Ascending aorta (tissue), 2 donors: ENCODE results near the gene TUBB3. TPM values are rescaled to one million over a fixed set of nuclear protein-coding genes. Genes with fewer than 3 reads are reported as not detected.

Experiments
- DNase-seq, 2 donors: peaks; one replicate each; pipeline ENCODE4 v3.0.0-alpha.2; 2019; ENCODE audit warnings: low spot score in 2 of 2
- H3K27ac ChIP-seq, 2 donors: fragments of 200-600 bp; sonication (generic); one replicate each; pipeline ENCODE4 v1.5.1; 2016 to 2017; ENCODE audit warnings: mild to moderate bottlenecking in 1 of 2
- H3K27me3 ChIP-seq: fragments of 200-600 bp; sonication (generic); one replicate; pipeline ENCODE4 v1.5.1; 2017
- H3K36me3 ChIP-seq, 2 donors: fragments of 200-600 bp; sonication (generic); one replicate each; pipeline ENCODE4 v1.5.1; 2016
- H3K4me1 ChIP-seq, 2 donors: fragments of 200-600 bp; sonication (generic); one replicate each; pipeline ENCODE4 v1.5.1; 2016 to 2017; ENCODE audit warnings: mild to moderate bottlenecking in 1 of 2
- H3K4me3 ChIP-seq, 2 donors: fragments of 200-600 bp; sonication (generic); one replicate each; pipeline ENCODE4 v1.5.1; 2016 to 2017; ENCODE audit warnings: mild to moderate bottlenecking in 1 of 2
- H3K9me3 ChIP-seq, 2 donors: fragments of 200-600 bp; sonication (generic); one replicate each; pipeline ENCODE4 v1.5.1; 2016
- intact Hi-C: fragments of 100-400 bp; cut with DNase I; formaldehyde crosslinking; loops from one replicate; pipeline ENCODE4 v1.15.1; 2023
- total RNA-seq: library from RNA; depleted of rRNA; stranded (reverse); fragments of >200 nt; gene quantifications from one replicate; pipeline ENCODE4 v1.1.0, GENCODE V29; 2016
- TF ChIP-seq, protein P1 (sequence below), 3 experiments: fragments of 200-600 bp in 2 of 3; fragments of 450-650 bp in 1 of 3; sonication (generic) in 2 of 3; IDR thresholded peaks; one replicate each; pipeline ENCODE4 v1.5.1; 2016 to 2019; ENCODE audit warnings: antibody characterized with exemption in 3 of 3, mild to moderate bottlenecking in 1 of 3, moderate library complexity in 1 of 3

TUBB3 gene
- total RNA-seq, 1 donor from 2014 or later = 2.3 TPM

DNA sequence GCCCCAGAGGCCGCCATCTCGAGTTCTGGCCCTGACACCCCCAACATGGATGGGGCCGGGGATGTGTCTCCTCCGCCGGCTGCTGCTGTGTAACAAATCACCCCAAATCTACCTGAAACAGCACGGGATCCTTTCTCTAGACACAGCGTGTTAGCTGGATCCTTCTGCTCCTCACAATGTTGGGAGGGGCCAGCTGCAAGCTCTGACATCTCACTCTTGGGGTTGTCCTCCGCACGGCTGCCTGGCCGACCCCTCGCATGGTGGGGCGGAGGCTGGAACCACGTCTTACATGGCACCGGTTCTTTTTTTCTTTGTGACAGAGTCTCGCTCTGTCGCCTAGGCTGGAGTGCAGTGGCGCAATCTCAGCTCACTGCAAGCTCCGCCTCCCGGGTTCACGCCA is 13.8 kb downstream of the TUBB3 start:
- H3K4me1 ChIP-seq = no peaks in the 10 kb centered on the region
- no peak for DNase-seq
- H3K9me3 ChIP-seq = no peaks in the 10 kb centered on the region
- H3K27me3 ChIP-seq = no peaks in the 10 kb centered on the region
- TF ChIP-seq, protein P1, sequence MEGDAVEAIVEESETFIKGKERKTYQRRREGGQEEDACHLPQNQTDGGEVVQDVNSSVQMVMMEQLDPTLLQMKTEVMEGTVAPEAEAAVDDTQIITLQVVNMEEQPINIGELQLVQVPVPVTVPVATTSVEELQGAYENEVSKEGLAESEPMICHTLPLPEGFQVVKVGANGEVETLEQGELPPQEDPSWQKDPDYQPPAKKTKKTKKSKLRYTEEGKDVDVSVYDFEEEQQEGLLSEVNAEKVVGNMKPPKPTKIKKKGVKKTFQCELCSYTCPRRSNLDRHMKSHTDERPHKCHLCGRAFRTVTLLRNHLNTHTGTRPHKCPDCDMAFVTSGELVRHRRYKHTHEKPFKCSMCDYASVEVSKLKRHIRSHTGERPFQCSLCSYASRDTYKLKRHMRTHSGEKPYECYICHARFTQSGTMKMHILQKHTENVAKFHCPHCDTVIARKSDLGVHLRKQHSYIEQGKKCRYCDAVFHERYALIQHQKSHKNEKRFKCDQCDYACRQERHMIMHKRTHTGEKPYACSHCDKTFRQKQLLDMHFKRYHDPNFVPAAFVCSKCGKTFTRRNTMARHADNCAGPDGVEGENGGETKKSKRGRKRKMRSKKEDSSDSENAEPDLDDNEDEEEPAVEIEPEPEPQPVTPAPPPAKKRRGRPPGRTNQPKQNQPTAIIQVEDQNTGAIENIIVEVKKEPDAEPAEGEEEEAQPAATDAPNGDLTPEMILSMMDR (IDR thresholded peaks at IDR 0.05) = no peak
- intact Hi-C loops = no loop called here
- H3K36me3 ChIP-seq = no peaks in the 10 kb centered on the region
- H3K4me3 ChIP-seq = no peak overlapping the region
- H3K27ac ChIP-seq = no peak overlapping the region

DNA sequence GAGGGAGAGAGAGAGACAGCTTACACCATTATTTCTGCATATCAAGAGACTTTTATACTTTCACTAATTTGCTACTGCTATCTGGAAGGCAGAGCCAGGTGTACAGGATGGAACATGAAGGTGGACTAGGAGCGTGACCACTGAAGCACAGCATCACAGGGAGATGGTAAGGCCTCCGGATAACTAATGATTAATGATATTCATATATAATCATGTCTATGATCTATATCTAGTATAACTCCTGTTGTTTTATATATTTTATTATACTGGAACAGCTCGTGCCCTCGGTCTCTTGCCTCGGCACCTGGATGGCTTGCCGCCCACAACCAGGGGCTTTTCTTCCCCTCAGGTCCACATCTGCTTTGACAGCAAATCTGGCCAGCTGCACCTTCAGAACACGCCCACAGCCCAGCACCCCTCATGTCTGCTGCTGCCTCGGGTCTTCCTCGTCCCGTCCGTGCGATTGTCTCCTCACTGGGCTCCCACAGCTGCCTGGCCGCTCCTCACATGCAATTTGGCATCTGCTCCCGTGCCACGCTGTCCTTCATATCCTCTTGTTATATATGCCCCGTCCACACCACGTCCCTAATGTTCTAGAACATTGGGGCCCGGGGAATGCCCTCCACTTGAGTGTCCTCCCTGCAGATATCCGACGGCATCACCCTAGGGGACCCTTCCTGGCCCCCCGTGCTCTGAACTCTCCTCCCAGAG is 15.2 kb downstream of the TUBB3 start:
- no peaks in the 10 kb centered on the region for H3K36me3 ChIP-seq
- no peaks in the 10 kb centered on the region for H3K9me3 ChIP-seq
- no peak for DNase-seq
- intact Hi-C loops = no loop called here
- no peak overlapping the region for H3K27ac ChIP-seq
- H3K27me3 ChIP-seq = no peaks in the 10 kb centered on the region
- no peaks in the 10 kb centered on the region for H3K4me1 ChIP-seq
- H3K4me3 ChIP-seq = no peak overlapping the region
- TF ChIP-seq, protein P1 (IDR thresholded peaks at IDR 0.05) = no peak

DNA sequence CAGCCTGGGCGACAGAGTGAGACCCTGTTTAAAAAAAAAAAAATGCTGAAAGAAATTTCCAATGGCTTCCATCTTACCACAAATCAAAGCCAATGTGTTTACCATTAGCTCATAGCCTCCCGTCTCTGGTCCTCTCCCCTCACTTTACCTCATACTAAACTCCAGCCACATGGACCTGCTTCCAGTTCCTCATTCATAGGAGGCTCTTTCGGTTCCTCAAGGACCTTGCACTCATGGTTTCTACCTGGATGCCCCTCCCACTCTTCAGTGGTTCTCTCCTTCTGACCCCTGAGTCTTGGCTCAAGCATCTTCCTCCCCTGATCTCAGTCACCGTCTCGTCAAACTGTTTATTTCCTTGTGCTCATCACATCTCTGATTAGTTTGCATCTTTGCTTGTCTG is 21.6 kb downstream of the TUBB3 start:
- peaks cover 6 to 15% of the 10 kb centered on the region in 2 donors for H3K4me1 ChIP-seq
- TF ChIP-seq, protein P1 (IDR thresholded peaks at IDR 0.05) = no peak
- intact Hi-C loops = no loop called here
- H3K9me3 ChIP-seq = no peaks in the 10 kb centered on the region
- DNase-seq = no peak
- no peaks in the 10 kb centered on the region for H3K27me3 ChIP-seq
- H3K27ac ChIP-seq = no peak overlapping the region
- H3K36me3 ChIP-seq = no peaks in the 10 kb centered on the region
- H3K4me3 ChIP-seq = no peak overlapping the region

DNA sequence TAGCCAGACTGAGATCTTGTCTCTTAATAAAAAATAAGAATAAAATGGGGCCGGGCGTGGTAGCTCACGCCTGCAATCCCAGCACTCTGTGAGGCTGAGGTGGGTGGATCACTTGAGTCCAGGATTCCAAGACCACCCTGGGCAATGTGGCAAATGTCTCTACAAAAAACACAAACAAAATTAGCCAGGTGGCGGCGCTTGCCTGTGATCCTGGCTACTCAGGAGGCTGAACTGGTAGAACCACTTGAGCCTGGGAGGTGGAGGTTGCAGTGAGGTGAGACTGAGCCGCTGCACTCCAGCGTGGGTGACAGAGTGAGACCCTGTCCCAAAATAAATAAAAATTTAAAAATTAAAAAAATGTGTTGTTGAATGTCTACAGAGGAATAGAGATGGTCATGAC is 22.5 kb downstream of the TUBB3 start:
- TF ChIP-seq, protein P1 (IDR thresholded peaks at IDR 0.05) = no peak
- no peak overlapping the region for H3K27ac ChIP-seq
- no peaks in the 10 kb centered on the region for H3K27me3 ChIP-seq
- H3K4me3 ChIP-seq = no peak overlapping the region
- intact Hi-C loops = no loop called here
- no peaks in the 10 kb centered on the region for H3K36me3 ChIP-seq
- H3K9me3 ChIP-seq = no peaks in the 10 kb centered on the region
- no peak for DNase-seq
- H3K4me1 ChIP-seq = peaks cover 9 to 15% of the 10 kb centered on the region in 2 donors

DNA sequence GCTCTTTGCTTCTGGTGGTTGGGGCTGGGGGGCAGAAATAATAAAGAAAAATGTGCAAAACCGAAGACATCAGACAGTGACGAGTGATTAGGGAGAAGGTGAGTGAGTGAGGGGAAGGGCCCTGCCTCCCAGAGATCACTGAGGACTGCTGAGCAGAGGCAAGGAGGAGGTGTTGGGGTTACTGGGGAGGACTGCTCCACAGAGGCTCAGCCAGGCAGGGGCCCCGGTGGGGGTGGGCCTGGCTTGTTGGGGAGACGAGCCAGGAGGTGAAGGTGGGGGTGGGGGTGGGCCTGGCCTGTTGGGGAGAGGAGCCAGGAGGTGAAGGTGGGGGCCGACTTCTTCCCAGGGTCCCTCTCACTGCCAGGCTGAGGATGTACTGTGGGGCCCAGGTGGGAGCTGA is 23.4 kb downstream of the TUBB3 start:
- Histone ChIP-seq H3K36me3 (no peaks in the 10 kb centered on the region), H3K27me3 (no peaks in the 10 kb centered on the region), H3K27ac (no peak overlapping the region), H3K4me1 (peaks cover 9 to 15% of the 10 kb centered on the region in 2 donors), H3K4me3 (no peak overlapping the region), H3K9me3 (no peaks in the 10 kb centered on the region)
- intact Hi-C loops = no loop called here
- no peak for DNase-seq
- TF ChIP-seq, protein P1 (IDR thresholded peaks at IDR 0.05) = no peak
